Mesothelial cell of epicardium (in vitro differentiated cells): Measurements from ENCODE around the gene WWOX. TPM values are rescaled to one million over a fixed set of nuclear protein-coding genes. Genes with fewer than 3 reads are reported as not detected.

ENCODE experiments used
- DNase-seq, 2 experiments: peaks; one replicate each; pipeline ENCODE4 v3.0.0; 2021; ENCODE audit warnings: low spot score in 2 of 2; ENCODE audit not compliant: unreplicated experiment in 2 of 2
- H3K27ac Mint-ChIP-seq: 2 replicates; pipeline ENCODE4 v1.8.0; 2021; ENCODE audit warnings: mixed read lengths
- H3K27me3 Mint-ChIP-seq: 2 replicates; pipeline ENCODE4 v1.8.0; 2021; ENCODE audit warnings: low read depth, mixed read lengths
- H3K36me3 Mint-ChIP-seq: 2 replicates; pipeline ENCODE4 v1.8.0; 2021; ENCODE audit warnings: mixed read lengths
- H3K4me1 Mint-ChIP-seq: 2 replicates; pipeline ENCODE4 v1.8.0; 2021; ENCODE audit warnings: mixed read lengths
- H3K4me3 Mint-ChIP-seq: 2 replicates; pipeline ENCODE4 v1.8.0; 2021; ENCODE audit warnings: mild to moderate bottlenecking, moderate library complexity, mixed read lengths
- H3K9me3 Mint-ChIP-seq: 2 replicates; pipeline ENCODE4 v1.8.0; 2021; ENCODE audit warnings: mixed read lengths
- CTCF ChIP-seq: fragments of 200-600 bp; sonication (generic); IDR thresholded peaks from one replicate; pipeline ENCODE4 v1.5.0; 2021; ENCODE audit warnings: antibody characterized with exemption; ENCODE audit not compliant: unreplicated experiment
- total RNA-seq: library from RNA; stranded (reverse); gene quantifications from 3 replicates; pipeline ENCODE4 v1.2.1, GENCODE V29; 2021

The WWOX gene
- total RNA-seq, 1 donor from 2014 or later, result 29.7 TPM

- peak; percentile 27 to 68 for DNase-seq
- no peaks in the 10 kb centered on the region for H3K4me1 Mint-ChIP-seq
Measured at GRCh38 chr16:78770353-78771091, 671.1 kb downstream of the WWOX start.

GRCh38 chr16:78773291-78773702, 673.8 kb downstream of the WWOX start:
- Mint-ChIP-seq H3K27me3 (no peaks in the 10 kb centered on the region), H3K4me3 (no peak overlapping the region), H3K36me3 (no peaks in the 10 kb centered on the region), H3K27ac (no peak overlapping the region), H3K9me3 (peaks cover 9% of the 10 kb centered on the region), H3K4me1 (no peaks in the 10 kb centered on the region)
- no peak for DNase-seq
- no peak for TF ChIP-seq CTCF

More at GRCh38 chr16:78770353-78771091, 671.1 kb downstream of the WWOX start:
- H3K27me3 Mint-ChIP-seq, result no peaks in the 10 kb centered on the region
- no peaks in the 10 kb centered on the region for H3K36me3 Mint-ChIP-seq
- peaks cover 5% of the 10 kb centered on the region for H3K9me3 Mint-ChIP-seq
- no peak overlapping the region for H3K27ac Mint-ChIP-seq
- no peak overlapping the region for H3K4me3 Mint-ChIP-seq
- peak; percentile 75 for TF ChIP-seq CTCF

GRCh38 chr16:78773706-78774105, 674.3 kb downstream of the WWOX start:
- H3K27ac Mint-ChIP-seq, result no peak overlapping the region
- no peak overlapping the region for H3K4me3 Mint-ChIP-seq
- no peak for DNase-seq
- no peak for TF ChIP-seq CTCF
- H3K36me3 Mint-ChIP-seq, result no peaks in the 10 kb centered on the region
- H3K4me1 Mint-ChIP-seq, result no peaks in the 10 kb centered on the region
- no peaks in the 10 kb centered on the region for H3K27me3 Mint-ChIP-seq
- peaks cover 9% of the 10 kb centered on the region for H3K9me3 Mint-ChIP-seq

GRCh38 chr16:78775161-78775561, 675.7 kb downstream of the WWOX start:
- TF ChIP-seq CTCF, result no peak
- DNase-seq, result no peak
- Mint-ChIP-seq H3K36me3 (no peaks in the 10 kb centered on the region), H3K4me1 (no peaks in the 10 kb centered on the region), H3K9me3 (peaks cover 9% of the 10 kb centered on the region), H3K27me3 (no peaks in the 10 kb centered on the region), H3K27ac (no peak overlapping the region), H3K4me3 (no peak overlapping the region)

- no peaks in the 10 kb centered on the region for H3K36me3 Mint-ChIP-seq
- H3K27me3 Mint-ChIP-seq, result no peaks in the 10 kb centered on the region
- H3K4me1 Mint-ChIP-seq, result no peaks in the 10 kb centered on the region
- H3K9me3 Mint-ChIP-seq, result peaks cover 4% of the 10 kb centered on the region
- DNase-seq, result no peak
- TF ChIP-seq CTCF, result no peak
- H3K4me3 Mint-ChIP-seq, result no peak overlapping the region
- no peak overlapping the region for H3K27ac Mint-ChIP-seq
Measured at GRCh38 chr16:78778101-78779004, 678.9 kb downstream of the WWOX start.
